ENCODE data around the gene PDE4A. TPM values are rescaled to one million over a fixed set of nuclear protein-coding genes. Genes with fewer than 3 reads are reported as not detected.

The PDE4A gene
- total RNA-seq, 1 donor from 2014 or later = 0.26 TPM

DNA sequence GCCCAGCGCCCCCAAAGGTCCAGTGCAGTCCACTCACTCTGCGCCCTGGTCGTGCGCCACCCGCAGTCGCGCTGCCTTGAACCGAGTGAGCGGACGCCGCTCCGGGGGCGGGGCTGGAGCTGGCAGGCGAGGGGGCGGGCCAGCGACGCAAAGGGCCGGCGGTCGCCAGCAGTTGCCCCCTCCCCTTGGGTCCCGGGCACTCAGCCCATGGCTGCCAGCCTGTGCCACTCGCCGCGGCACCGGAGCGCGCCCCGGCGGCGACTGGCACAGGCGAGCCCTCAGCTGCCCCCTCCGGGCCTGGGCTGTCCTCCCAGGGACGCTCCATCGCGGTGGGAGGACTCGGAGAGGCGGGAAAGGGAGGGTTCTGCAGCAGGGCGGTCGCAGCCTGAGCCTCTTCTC is 97.0 kb downstream of the PDE4A start, which contains the start of gene S1PR5:
Gene S1PR5, minus strand, starts transcription at position 87 of the 399 bp plus-strand sequence. CDS start 2,436 bp downstream, outside the sequence.
- no peaks in the 10 kb centered on the region for H3K27me3 ChIP-seq (ENCODE audit: control insufficient read depth, insufficient read depth, low read length)
- TF ChIP-seq, protein P1, sequence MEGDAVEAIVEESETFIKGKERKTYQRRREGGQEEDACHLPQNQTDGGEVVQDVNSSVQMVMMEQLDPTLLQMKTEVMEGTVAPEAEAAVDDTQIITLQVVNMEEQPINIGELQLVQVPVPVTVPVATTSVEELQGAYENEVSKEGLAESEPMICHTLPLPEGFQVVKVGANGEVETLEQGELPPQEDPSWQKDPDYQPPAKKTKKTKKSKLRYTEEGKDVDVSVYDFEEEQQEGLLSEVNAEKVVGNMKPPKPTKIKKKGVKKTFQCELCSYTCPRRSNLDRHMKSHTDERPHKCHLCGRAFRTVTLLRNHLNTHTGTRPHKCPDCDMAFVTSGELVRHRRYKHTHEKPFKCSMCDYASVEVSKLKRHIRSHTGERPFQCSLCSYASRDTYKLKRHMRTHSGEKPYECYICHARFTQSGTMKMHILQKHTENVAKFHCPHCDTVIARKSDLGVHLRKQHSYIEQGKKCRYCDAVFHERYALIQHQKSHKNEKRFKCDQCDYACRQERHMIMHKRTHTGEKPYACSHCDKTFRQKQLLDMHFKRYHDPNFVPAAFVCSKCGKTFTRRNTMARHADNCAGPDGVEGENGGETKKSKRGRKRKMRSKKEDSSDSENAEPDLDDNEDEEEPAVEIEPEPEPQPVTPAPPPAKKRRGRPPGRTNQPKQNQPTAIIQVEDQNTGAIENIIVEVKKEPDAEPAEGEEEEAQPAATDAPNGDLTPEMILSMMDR (IDR thresholded peaks at IDR 0.05; ENCODE audit: insufficient read depth, low read length, severe bottlenecking) = peak; percentile 6
- H3K4me3 ChIP-seq (ENCODE audit: low read depth, low read length) = peak within 1 kb of the TSS; percentile 77
- DNase-seq (ENCODE audit: low read depth) (no peak), FAIRE-seq (no peak)
- H3K36me3 ChIP-seq (ENCODE audit: control insufficient read depth, insufficient read depth, low read length) = peaks cover 10% of the 10 kb centered on the region

DNA sequence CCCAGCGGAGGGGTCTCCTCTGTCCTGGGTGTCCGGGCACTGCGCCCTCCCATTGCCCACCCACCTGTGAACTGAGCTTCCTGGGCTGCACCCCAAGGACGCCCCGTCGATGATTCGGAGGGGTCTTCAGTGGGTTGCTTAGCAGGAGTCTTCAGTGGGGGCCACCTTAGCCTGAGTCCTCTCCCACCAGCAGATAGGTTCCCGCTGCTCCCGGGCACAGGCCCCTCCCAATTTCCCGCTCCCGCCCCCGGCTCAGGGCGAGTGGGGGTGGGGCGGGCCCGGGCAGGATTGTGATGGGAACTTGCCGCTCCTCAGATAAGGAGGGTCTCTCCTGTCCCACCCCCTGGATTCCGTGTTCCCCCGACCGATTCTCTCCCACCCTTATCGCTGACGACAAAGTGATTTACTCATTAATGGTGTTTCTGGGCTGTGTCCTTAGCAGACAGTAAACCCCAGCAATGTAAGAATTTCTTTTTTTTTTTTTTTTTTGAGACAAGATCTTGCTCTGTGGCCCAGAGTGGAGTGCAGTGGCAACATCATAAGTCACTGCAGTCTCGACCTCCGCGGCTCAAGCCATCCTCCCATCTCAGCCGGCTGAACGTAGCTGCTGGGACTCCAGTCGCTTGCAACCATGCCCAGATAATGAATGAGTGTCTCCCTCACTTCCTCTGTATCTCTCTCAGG is 97.6 kb downstream of the PDE4A start:
- TF ChIP-seq, protein P1 (IDR thresholded peaks at IDR 0.05; ENCODE audit: insufficient read depth, low read length, severe bottlenecking) = no peak
- DNase-seq (ENCODE audit: low read depth) (peak; percentile 34), FAIRE-seq (no peak)
- Histone ChIP-seq H3K4me3 (ENCODE audit: low read depth, low read length) (peak overlapping the region; percentile 77), H3K36me3 (ENCODE audit: control insufficient read depth, insufficient read depth, low read length) (peaks cover 10% of the 10 kb centered on the region), H3K27me3 (ENCODE audit: control insufficient read depth, insufficient read depth, low read length) (no peaks in the 10 kb centered on the region)

DNA sequence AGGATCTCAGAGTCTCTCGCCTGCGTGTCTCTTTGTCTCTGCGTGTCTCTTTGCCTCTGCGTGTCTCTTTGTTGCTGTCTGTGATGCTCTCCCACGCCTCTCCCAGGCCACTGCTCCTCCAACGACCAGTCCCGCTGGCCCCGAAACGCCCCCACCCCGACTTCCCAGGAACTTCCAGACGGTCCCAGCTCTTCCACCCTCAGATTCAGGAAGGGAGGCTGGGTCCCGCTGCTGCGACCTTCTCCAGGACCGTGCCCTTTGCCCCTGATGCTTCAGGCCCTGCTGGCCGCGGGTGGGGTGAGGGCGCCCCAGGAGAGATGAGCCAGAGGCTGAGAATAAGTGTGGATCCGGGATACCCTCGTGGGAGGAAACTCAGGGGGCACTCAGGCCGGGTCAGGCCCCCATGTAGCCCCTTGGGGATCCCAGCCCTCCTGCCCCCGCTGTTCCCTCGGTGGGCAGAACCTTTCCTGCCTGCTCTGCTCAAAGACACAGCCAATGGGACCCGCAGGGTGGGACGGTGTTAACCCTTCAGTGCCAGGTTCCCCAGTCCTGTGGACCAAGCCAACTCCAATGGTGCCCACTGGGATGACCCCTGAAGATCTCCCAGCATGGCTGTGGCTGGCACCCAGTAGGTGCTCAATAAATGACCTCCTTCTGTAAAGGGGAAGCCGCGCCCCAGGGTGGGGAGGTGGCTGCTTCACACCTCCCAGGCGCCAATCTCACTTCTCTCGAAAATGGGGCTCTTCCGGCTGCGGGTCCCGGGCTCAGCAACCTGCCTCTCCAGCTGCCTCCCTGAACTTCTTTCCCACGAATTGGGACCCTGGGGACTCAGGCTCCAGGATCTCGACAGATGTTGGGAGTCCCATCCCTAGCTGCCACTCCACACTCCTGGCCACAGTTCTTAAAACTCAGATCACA is 98.4 kb downstream of the PDE4A start:
- Histone ChIP-seq H3K36me3 (ENCODE audit: control insufficient read depth, insufficient read depth, low read length) (peaks cover 5% of the 10 kb centered on the region), H3K27me3 (ENCODE audit: control insufficient read depth, insufficient read depth, low read length) (no peaks in the 10 kb centered on the region), H3K4me3 (ENCODE audit: low read depth, low read length) (no peak overlapping the region)
- DNase-seq (ENCODE audit: low read depth) (no peak), FAIRE-seq (no peak)
- TF ChIP-seq, protein P1 (IDR thresholded peaks at IDR 0.05; ENCODE audit: insufficient read depth, low read length, severe bottlenecking) = no peak

Other genes starting within 250 kb of the PDE4A start
- gene DNMT1, start 225.6 kb upstream of the PDE4A start, total RNA-seq = 11.1 and 12.4 TPM in 2 replicates
- 1.3 and 1.9 TPM in 2 replicates for gene S1PR2, start 189.2 kb upstream of the PDE4A start, total RNA-seq
- gene MRPL4, start 168.3 kb upstream of the PDE4A start, total RNA-seq = 17.1 and 19.2 TPM in 2 replicates
- 0.79 and 0.90 TPM in 2 replicates for gene ICAM1, start 149.4 kb upstream of the PDE4A start, total RNA-seq
- 4.0 and 10.8 TPM in 2 replicates for gene ICAM4, start 133.6 kb upstream of the PDE4A start, total RNA-seq
- 3.7 and 3.9 TPM in 2 replicates for gene ICAM5, start 130.6 kb upstream of the PDE4A start, total RNA-seq
- 0.26 and 0.53 TPM in 2 replicates for gene ZGLP1, start 110.7 kb upstream of the PDE4A start, total RNA-seq
- 21.8 and 24.2 TPM in 2 replicates for gene FDX2, start 104.5 kb upstream of the PDE4A start, total RNA-seq
- gene RAVER1, start 87.0 kb upstream of the PDE4A start, total RNA-seq = 2.3 and 4.2 TPM in 2 replicates
- 5.0 and 5.5 TPM in 2 replicates for gene ICAM3, start 80.9 kb upstream of the PDE4A start, total RNA-seq
- gene TYK2, start 40.0 kb upstream of the PDE4A start, total RNA-seq = 36.1 and 45.8 TPM in 2 replicates
- gene CDC37, start 17.0 kb upstream of the PDE4A start, total RNA-seq = 195 TPM in 2 replicates
- 59.5 and 62.9 TPM in 2 replicates for gene KEAP1, start 82.8 kb downstream of the PDE4A start, total RNA-seq
- 6.6 and 7.8 TPM in 2 replicates for gene S1PR5, start 96.9 kb downstream of the PDE4A start, total RNA-seq
- 30.3 and 37.5 TPM in 2 replicates for gene ATG4D, start 123.4 kb downstream of the PDE4A start, total RNA-seq
- gene KRI1, start 145.5 kb downstream of the PDE4A start, total RNA-seq = 8.2 and 11.0 TPM in 2 replicates
- gene CDKN2D, start 148.4 kb downstream of the PDE4A start, total RNA-seq = 6.6 and 13.3 TPM in 2 replicates
- gene AP1M2, start 166.8 kb downstream of the PDE4A start, total RNA-seq = 114 and 135 TPM in 2 replicates
- gene SLC44A2, start 205.0 kb downstream of the PDE4A start, total RNA-seq = 18.7 and 36.0 TPM in 2 replicates
- 85.8 and 97.4 TPM in 2 replicates for gene ILF3, start 233.8 kb downstream of the PDE4A start, total RNA-seq

Data from bronchial epithelial cell (primary cell).